GM18526 (cell line): ENCODE data around the gene C5AR1.

Experiments used
- POLR2A ChIP-seq: IDR thresholded peaks from 3 replicates; pipeline ENCODE4 v1.6.1; 2011; ENCODE audit not compliant: insufficient read length; ENCODE audit errors: extremely low read depth

The C5AR1 gene

DNA sequence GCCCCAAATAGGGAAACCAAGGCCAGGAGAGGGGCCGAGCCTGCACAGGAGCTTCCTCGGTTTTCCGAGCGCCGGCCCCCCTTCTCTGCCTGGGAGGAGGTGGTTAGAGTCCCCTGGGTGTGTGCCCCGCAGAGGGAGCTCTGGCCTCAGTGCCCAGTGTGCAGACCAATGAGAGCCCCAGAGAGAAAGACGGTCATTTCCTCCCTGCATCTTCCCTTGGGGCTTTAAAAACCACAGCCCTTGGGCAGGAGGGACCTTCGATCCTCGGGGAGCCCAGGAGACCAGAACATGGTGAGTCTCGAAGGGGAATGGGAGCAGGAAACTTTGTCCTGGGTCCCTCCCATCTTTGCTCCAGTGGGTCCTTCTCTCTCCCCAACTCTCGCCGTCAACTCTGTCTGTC, at the start of gene C5AR1:
TSS of gene C5AR1 (plus strand) at position 254 of the 400 bp plus-strand sequence. CDS start at position 289, 35 bp downstream.
- TF ChIP-seq POLR2A = no peak

DNA sequence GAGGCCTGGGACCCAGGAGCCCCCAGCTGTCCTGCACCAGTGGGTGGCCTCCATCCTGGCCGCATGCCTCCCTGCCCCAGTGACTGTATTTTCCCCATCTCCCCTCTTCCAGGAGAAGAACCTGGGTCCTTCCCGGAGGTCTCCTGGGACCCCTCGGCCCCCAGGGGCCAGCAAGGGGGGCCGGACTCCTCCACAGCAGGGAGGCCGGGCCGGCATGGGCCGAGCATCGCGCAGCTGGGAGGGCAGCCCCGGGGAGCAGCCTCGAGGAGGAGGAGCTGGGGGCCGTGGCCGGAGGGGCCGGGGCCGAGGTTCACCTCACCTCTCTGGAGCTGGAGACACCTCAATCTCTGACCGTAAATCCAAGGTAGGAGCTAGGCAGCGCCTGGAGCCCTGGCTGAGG, 49.2 kb upstream of the C5AR1 start:
- TF ChIP-seq POLR2A = no peak

DNA sequence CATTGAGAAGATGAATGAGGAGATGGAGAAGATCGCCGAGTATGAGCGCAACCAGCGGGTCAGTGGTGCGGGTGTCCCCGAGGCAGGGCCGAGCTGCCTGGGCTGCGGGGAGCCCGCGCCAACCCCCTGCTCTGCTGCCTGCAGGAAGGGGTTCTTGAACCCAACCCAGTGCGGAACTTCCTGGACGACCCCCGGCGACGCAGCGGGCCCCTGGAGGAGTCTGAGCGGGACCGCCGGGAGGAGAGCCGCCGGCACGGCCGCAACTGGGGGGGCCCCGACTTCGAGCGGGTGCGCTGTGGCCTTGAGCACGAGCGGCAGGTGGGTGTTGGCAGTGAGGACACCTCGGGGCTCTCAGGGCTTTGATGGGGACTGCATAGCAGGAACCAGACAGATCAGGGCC, 45.0 kb upstream of the C5AR1 start:
- no peak for TF ChIP-seq POLR2A

DNA sequence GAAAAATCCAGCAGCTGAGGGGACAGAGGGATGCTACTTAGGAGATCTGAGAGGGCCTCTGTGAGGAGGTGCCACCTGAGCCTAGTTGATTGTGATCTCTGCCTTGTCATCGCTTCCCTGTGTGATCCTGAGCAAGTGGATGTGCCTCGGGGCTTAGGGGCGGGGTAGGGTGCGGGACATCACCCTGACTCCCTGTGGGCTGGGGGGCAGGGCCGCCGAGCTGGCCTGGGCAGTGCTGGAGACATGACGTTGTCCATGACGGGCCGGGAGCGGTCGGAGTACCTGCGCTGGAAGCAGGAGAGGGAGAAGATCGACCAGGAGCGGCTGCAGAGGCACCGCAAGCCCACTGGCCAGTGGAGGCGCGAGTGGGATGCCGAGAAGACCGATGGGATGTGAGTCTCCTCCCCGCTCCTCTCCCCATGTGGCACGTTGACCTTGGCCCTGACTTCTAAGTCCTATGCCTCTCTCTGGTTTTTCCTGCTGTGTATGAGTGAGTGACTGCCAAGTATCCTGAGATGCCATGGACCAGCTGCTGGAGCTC, 43.2 kb upstream of the C5AR1 start:
- no peak for TF ChIP-seq POLR2A

DNA sequence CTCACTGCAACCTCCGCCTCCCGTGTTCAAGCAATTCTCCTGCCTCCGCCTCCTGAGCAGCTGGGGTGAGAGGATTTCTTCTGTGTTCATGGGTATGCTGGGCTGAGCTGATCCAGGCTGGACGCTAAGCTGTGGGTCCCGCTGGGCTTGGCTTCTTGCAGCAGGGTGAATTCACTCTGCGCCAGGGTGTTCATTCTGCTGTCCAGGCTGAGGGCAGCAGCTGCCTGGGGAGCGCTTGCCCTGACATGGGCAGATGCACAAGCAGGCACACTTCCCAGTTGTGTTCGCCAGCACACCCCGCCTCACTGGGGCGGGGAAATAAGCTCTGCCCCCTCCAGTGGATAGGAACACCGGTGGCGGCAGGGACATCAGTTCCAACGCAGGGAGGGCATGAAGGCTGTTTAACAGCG, 42.3 kb upstream of the C5AR1 start:
- TF ChIP-seq POLR2A = no peak

DNA sequence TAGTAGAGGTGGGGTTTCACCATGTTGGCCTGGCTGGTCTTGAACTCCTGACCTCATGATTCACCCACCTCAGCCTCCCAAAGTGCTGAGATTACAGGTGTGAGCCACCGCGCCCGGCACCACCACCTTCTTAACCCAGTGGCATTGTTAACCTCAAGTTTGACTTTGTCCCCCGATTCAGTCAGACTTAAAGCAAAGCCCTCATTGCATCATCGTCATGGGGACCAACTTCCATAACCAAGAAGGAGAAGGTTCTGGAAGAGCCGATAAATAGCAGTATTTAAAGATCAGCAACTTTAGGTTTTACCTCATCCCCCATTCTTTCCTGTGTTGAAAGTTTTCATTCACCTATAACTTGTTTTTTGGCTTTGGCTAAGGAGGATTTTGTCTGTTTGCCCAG, 41.6 kb upstream of the C5AR1 start:
- no peak for TF ChIP-seq POLR2A

DNA sequence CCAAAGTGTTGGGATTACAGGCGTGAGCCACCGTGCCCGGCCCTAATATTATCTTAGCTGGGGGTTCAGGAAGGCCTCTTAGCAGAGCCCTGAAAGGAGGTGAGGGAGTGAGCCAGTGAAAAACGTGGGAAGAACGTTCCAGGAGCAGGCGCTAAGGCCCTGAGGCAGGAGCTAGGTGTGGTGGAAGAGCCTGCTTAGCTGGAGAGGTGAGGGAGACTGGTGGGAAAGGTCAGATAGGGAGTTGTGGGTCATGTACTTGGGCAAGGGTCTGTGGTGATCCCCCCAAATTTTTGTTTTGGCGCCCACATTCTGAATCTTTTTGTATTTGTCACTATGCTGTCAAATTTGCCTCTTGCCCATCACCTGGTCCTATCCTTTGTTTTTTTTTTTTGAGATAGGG, 40.1 kb upstream of the C5AR1 start:
- no peak for TF ChIP-seq POLR2A

DNA sequence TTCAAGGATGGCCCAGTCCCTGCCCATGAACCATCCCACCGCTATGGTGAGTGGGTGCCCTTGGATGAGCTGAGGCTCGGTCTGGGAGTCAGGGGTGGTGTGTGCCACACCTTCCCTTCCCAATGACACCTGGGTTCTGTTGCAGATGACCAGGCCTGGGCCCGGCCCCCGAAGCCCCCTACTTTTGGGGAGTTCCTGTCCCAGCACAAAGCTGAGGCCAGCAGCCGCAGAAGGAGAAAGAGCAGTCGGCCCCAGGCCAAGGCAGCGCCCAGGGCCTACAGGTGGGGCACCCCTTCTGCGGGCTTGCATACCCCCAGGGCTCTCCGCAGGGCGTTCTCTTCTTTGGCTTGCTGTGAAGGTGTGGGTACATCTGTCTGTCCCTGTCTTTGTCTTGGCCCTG, 39.3 kb upstream of the C5AR1 start:
- no peak for TF ChIP-seq POLR2A

DNA sequence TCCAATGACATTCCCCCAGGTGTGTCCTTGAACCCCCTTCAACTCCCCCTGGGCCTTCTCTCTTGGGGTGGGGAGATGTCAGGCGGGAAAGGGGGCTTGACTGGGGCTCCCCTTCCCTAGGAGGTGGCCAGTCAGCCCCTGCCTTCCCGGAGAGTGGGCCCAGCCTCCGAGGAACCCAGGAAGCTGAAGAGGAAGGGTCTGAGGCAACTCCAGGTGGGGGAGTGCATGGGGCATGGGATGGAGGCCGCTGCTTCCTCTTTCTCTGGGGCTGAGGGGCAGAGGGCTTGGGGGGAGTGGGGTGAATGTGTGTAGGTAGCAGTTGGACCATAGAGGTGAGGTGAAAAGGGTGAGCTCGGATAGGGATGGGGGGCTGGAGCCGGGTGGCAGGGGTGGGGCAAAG, 37.7 kb upstream of the C5AR1 start:
- no peak for TF ChIP-seq POLR2A

DNA sequence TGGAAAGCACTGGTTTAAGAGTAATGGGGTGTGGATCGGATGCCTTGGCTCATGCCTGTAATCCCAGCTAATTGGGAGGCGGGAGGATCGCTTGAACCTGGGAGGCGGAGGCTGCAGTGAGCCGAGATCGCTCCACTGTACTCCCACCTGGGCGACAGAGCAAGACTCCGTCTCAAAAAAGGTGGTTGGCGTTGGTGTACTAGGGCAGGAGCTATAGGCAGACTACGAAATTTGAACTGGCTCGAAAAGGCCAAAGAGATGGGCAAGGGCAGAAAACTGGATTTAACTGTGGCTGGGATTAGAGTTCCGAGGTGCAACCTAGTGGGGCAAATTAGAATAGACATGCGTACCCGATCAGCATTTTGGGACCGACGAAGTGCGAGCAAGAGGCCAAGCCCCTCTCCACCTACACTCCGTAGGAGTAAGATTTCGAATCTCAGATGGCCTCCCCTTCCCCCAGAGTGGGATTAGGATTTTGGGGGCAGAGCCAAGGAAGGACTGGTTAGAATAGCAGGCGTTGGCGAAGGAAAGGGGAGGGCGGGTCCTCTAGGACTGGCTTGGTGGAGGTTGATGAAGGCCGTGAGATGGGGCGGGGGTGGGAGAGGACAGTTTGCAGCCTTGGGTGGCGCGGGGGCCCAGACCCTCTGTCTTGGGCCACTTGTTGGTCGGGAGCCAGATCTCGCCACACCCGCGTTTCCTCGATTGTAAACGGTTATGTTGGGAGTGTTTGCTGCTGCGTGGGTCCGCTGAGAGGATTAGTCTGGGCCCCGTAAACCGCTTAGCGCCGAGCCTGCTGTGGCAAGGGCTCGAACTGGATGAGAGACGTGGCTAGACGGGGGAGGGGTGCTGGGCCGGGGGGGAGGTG, 37.0 kb upstream of the C5AR1 start:
- TF ChIP-seq POLR2A = no peak

DNA sequence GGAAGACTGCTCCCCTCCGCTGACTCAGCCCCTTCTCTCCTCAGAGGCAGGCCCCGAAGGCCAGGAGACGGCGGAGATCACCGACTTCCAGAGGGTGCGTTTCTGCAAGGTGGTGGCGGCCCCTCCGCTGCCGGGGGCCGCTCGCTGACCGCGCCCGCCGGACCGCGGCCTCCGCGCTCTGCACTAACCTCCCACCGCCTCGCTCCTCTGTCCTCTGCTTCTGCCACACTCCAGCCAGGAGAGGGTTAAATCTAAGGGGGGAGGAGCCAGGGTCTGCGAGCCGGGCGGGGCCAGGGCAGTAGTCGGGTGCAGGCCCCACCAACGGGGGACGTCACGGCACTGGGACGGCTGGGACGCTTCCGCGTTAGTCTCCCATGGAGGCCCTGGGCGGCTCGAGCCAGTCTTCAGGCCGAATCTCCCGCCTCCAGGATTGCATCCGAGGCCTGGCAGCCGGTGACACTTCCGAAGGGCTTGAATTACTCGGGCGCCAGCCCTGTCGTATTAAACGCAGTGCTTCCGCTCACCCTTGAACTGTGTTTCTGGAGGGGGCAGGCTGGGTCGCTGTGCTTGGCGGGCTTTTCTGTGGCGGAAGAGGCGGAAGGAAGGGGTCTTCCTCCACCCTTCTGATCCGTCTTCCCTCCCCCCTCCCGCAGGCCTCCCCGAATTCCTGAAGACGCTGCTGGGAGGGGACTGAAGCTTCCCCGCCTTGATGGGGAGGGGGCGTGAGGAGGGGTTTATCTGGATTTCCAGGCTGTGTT, 36.2 kb upstream of the C5AR1 start:
- peak; percentile 76 for TF ChIP-seq POLR2A

DNA sequence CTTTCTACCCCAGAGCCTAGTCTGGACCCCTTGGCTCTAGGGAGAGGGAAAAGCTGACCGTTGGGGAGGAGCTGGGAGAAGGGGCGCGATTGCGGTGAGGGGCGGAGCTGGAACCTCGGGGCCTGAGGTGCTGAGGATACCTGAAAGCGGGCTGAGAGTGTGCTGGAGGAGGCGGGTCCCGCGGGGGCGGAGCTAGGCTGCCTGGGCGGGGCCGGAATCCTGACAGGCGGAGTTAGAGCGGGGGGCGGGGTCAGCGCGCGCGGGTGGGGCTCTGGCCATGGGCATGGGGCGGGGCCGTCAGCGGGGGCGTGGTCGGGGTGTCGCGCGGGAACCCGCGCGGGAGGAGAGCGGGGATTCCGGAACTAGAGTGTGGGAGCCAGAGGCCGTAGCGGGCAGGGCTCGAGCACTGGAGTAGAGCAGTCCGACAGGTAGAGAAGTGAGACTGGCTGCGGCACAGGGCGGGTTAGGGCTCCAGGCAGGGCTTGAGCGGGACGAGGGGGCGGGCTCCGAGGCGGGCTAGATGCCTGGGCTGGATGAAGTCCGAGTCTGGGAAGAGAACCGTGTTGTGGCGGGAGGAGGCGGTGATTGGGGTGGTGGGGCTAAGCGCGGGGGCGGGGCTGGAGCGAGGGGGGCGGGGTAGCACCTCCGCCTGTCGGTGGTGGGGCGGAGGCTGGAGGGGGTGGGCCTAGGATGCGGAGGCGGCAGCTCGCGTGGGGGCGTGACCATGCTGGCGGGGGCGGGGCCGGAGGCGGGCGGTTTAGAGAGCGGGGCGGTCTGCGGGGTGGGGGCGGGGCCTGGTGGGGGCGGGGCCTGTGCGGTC, 35.4 kb upstream of the C5AR1 start, which contains the start of gene INAFM1:
TSS of gene INAFM1 (plus strand) at position 815 of the 820 bp plus-strand sequence. CDS start 35 bp downstream, outside the sequence.
- TF ChIP-seq POLR2A = peak; percentile 58

DNA sequence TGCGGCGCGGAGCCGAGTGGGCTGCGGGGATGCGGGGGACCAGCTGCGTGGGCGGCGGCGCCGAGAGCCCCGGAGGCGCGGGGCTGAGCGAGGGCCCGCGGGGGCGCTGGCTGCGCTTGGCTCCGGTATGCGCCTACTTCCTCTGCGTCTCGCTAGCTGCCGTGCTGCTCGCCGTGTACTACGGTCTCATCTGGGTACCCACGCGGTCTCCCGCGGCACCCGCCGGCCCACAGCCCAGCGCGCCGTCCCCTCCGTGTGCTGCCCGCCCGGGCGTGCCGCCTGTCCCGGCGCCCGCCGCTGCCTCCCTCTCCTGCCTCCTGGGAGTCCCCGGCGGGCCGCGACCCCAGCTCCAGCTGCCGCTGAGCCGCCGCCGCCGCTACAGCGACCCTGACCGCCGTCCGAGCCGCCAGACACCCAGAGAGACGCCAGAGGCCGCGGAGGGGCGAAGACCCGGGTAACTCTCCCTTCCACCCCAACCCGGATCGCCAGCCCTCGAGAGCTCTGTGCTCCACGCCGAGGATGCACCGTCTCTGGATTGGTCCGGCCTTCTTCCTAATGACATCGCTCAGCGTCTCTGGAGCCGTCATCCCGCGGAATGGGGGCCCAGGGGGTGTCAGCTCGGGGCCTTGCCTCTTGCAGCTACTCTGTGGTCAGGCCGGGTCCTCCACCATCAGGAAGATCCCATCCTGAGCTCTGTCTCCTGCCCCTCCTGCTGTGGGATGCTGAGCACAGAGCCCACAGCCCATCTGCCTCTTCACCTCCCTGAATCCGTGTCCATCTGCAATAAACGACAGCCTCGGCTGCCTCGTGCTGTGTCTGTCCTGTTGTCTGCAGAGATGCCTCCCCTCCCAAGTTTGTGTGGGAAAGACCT, 34.5 kb upstream of the C5AR1 start:
- TF ChIP-seq POLR2A = no peak
